ENCODE measurements around the gene FGF4.

DNA sequence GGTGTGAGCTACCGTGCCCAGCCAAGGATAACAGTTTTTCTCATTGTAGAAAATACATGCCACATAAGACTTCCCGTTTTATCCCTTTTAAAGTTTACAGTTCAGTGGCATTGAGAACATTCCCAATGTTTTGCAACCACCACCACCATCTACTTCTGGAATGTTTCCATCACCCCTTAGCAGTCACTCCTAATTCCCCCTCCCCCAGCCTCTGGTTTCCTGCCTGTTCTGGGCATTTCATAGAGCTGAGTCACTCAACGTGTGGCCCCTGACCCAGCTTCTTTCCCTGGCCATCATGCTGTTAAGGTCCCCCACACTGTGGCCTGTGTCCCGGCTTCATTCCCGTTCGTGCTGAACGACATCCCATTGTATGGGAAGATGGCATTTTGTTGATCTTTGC, 30.7 kb downstream of the FGF4 start:
- TF ChIP-seq, protein P1, sequence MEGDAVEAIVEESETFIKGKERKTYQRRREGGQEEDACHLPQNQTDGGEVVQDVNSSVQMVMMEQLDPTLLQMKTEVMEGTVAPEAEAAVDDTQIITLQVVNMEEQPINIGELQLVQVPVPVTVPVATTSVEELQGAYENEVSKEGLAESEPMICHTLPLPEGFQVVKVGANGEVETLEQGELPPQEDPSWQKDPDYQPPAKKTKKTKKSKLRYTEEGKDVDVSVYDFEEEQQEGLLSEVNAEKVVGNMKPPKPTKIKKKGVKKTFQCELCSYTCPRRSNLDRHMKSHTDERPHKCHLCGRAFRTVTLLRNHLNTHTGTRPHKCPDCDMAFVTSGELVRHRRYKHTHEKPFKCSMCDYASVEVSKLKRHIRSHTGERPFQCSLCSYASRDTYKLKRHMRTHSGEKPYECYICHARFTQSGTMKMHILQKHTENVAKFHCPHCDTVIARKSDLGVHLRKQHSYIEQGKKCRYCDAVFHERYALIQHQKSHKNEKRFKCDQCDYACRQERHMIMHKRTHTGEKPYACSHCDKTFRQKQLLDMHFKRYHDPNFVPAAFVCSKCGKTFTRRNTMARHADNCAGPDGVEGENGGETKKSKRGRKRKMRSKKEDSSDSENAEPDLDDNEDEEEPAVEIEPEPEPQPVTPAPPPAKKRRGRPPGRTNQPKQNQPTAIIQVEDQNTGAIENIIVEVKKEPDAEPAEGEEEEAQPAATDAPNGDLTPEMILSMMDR (IDR thresholded peaks at IDR 0.05) = no peak
- no peak for TF ChIP-seq POLR2AphosphoS5 (IDR thresholded peaks at IDR 0.05)

All from transverse colon (tissue), 4 donors.